ENCODE results near the gene TEDDM1. TPM values are rescaled to one million over a fixed set of nuclear protein-coding genes. Genes with fewer than 3 reads are reported as not detected.

TEDDM1 gene
- total RNA-seq, 3 donors from 2014 or later = not detected

- H3K27me3 Mint-ChIP-seq (ENCODE audit: low read depth) = no peaks in the 10 kb centered on the region
- no peaks in the 10 kb centered on the region for H3K36me3 Mint-ChIP-seq (ENCODE audit: insufficient read depth)
- ATAC-seq = no peak
- H3K4me3 Mint-ChIP-seq = no peak overlapping the region
- DNase-seq = no peak
- no peaks in the 10 kb centered on the region for H3K4me1 Mint-ChIP-seq (ENCODE audit: low read depth)
- H3K9me3 Mint-ChIP-seq = no peaks in the 10 kb centered on the region
Observed at GRCh38 chr1:182348961-182349747, 51.3 kb downstream of the TEDDM1 start.

Other genes with a start within 250 kb of the TEDDM1 start
- 10 to 100 TPM; 34.4 to 52.5 (median 40.5) TPM for gene GLUL, start 8.9 kb downstream of the TEDDM1 start, total RNA-seq
- gene RGSL1, start 49.5 kb upstream of the TEDDM1 start, total RNA-seq = not detected
- gene RNASEL, start 188.6 kb upstream of the TEDDM1 start, total RNA-seq = 1 to 10 TPM; 1.7 to 2.5 (median 2.0) TPM
- 10 to 100 TPM; 38.8 to 62.8 (median 53.6) TPM for gene RGS16, start 203.7 kb upstream of the TEDDM1 start, total RNA-seq